ENCODE results near the gene C20orf144.

DNA sequence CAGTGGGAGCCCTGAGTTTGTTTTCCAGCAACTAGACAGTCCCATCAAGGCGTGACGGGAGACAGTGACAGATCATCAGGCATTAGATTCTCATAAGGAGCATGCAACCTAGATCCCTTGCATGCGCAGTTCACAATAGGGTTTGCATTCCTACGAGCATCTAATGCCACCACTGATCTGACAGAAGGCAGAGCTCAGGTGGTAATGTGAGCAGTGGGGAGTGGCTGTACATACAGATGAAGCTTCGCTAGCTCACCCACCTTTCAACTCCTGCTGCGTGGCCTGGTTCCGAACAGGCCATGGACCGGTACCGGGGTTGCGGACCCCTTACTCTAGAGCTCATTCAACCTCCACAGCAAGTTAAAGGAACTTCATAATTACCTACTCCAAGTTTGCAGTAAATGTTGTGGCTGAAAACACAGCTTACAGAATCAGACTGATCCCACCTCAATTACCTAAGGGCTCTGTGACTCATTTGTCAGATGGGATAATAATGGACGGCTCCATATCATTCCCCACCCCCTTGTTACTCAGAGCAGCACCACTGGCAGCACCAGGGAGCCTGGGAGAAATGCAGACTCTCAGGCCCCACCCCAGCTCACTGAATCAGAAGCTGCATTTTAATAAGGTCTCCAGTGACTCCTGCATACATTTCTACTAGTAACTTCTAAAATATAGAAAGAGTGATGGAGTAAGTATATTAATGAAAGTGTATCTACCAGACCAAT is 42.2 kb downstream of the C20orf144 start:
- TF ChIP-seq POLR2A (IDR thresholded peaks at IDR 0.05), result no peak
- TF ChIP-seq, protein P1, sequence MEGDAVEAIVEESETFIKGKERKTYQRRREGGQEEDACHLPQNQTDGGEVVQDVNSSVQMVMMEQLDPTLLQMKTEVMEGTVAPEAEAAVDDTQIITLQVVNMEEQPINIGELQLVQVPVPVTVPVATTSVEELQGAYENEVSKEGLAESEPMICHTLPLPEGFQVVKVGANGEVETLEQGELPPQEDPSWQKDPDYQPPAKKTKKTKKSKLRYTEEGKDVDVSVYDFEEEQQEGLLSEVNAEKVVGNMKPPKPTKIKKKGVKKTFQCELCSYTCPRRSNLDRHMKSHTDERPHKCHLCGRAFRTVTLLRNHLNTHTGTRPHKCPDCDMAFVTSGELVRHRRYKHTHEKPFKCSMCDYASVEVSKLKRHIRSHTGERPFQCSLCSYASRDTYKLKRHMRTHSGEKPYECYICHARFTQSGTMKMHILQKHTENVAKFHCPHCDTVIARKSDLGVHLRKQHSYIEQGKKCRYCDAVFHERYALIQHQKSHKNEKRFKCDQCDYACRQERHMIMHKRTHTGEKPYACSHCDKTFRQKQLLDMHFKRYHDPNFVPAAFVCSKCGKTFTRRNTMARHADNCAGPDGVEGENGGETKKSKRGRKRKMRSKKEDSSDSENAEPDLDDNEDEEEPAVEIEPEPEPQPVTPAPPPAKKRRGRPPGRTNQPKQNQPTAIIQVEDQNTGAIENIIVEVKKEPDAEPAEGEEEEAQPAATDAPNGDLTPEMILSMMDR (IDR thresholded peaks at IDR 0.05), result no peak
